Activated T-helper 1 cell treated with anti-CD3 and anti-CD28 coated beads, Interleukin-12 subunit alpha, Interleukin-12 subunit beta, Interleukin-2, Interleukin-4 antibody, amounts not matched to agents 30 ng/mL and 10 ng/mL and 1 ng/mL, durations not matched to agents 14 hours and 24 hours and 36 hours (primary cell): ENCODE data around the gene SLC12A7. TPM values are rescaled to one million over a fixed set of nuclear protein-coding genes. Genes with fewer than 3 reads are reported as not detected.

Source experiments
- DNase-seq: peaks from one replicate; pipeline ENCODE4 v3.0.0; 2021; ENCODE audit warnings: low spot score
- H3K27ac Mint-ChIP-seq: one replicate; pipeline ENCODE4 v1.8.0; 2021; ENCODE audit warnings: mild to moderate bottlenecking, mixed read lengths
- H3K27me3 Mint-ChIP-seq: one replicate; pipeline ENCODE4 v1.8.0; 2022; ENCODE audit warnings: mild to moderate bottlenecking, moderate library complexity, mixed read lengths; ENCODE audit not compliant: insufficient read depth
- H3K36me3 Mint-ChIP-seq: one replicate; pipeline ENCODE4 v1.8.0; 2021; ENCODE audit warnings: low read depth, mixed read lengths
- H3K4me1 Mint-ChIP-seq: one replicate; pipeline ENCODE4 v1.8.0; 2021; ENCODE audit warnings: low read depth, mixed read lengths
- H3K4me3 Mint-ChIP-seq: one replicate; pipeline ENCODE4 v1.8.0; 2021; ENCODE audit warnings: mild to moderate bottlenecking, moderate library complexity, mixed read lengths
- H3K9me3 Mint-ChIP-seq: one replicate; pipeline ENCODE4 v1.8.0; 2021; ENCODE audit warnings: mixed read lengths
- intact Hi-C: fragments of 100-400 bp; cut with micrococcal nuclease; formaldehyde crosslinking; loops from one replicate; pipeline ENCODE4 v1.15.1; 2024
- total RNA-seq: library from RNA; stranded (reverse); gene quantifications from 2 replicates; pipeline ENCODE4 v1.2.3, GENCODE V29; 2022

The SLC12A7 gene
- total RNA-seq, 1 donor from 2014 or later = 24.4 TPM

DNA sequence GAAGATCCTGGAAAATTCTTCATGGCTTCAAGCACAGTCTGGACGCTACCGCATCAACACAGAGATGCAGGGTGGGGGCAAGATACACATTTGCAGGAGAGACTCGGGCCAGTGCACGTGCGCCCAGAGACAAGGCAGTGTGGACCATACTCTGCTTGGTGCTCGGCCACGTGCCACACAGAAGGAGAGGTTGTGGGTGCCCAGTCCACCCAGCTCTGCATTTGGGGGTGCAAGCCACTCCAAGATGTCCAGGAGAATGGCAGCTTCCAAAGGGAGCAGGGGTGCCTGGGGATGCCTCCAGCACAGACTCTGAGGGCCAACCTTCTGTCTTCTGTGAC lies 99.0 kb downstream of the SLC12A7 start:
- Mint-ChIP-seq H3K4me3 (no peak overlapping the region), H3K36me3 (no peaks in the 10 kb centered on the region), H3K27me3 (peaks cover 12% of the 10 kb centered on the region), H3K9me3 (no peaks in the 10 kb centered on the region), H3K27ac (no peak overlapping the region), H3K4me1 (peaks cover 15% of the 10 kb centered on the region)
- intact Hi-C loops = no loop called here
- no peak for DNase-seq

DNA sequence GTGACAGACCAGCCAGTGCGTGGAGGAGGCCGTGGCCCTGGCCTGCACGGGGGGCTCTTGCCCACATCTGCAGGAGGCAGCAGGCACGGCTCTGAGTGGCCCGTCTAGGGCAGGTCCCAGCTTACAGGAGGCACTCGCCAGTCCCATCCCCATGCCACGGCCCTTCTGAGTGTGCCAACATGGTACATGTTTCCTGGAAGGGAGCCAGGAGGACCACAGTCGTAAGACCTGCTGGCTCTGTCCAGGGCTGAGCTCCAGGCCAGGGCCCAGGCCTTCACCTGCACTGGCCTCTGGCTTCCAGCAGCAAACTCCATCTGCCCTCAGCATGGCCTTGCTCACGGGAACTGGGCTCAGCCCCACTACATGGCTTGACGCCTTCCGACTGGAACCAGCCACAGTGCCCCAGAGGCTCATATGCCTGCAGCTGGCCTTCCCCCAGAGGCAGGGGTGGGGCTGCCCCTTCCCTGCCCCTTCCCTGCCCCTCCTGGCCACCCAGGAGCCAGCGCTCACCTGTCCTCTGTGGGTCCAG lies 99.5 kb downstream of the SLC12A7 start:
- DNase-seq = no peak
- Mint-ChIP-seq H3K4me1 (peaks cover 17% of the 10 kb centered on the region), H3K4me3 (no peak overlapping the region), H3K36me3 (no peaks in the 10 kb centered on the region), H3K9me3 (no peaks in the 10 kb centered on the region), H3K27ac (no peak overlapping the region), H3K27me3 (peaks cover 15% of the 10 kb centered on the region)
- intact Hi-C loops = no loop called here

DNA sequence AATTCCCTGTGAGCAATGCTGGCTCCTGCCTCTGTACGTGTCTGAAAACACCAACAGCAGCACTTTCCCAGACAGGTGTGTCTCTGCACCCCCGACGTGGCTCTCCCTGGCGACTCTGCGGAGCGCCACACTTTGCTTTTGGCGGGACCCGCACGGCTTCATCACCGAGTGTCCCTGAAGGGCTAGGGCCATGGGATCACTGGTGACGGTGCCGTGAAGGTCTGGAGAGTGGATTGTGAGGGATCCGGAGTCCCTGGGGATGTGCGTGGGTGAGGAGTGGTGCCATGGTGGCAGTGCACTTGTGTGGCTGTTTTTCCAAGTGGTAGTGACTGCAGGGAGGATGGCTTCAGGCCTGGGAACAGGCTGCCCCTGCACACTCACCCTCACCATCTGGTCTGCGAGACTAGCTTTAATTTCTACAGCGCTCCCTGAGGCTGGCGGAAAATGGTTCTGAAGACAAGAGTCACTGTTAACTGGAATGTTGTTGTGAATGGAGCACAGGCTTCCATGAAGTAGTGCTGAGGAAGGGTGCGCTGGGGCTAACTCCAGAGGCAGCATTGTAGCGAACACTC lies 100.0 kb downstream of the SLC12A7 start:
- no peak for DNase-seq
- H3K4me3 Mint-ChIP-seq = no peak overlapping the region
- intact Hi-C loops = loop anchor here (1.0 kb wide), 1 partner anchor 89 kb away; no protein-coding TSS in a partner anchor
- H3K9me3 Mint-ChIP-seq = no peaks in the 10 kb centered on the region
- no peaks in the 10 kb centered on the region for H3K36me3 Mint-ChIP-seq
- H3K4me1 Mint-ChIP-seq = peaks cover 17% of the 10 kb centered on the region
- H3K27me3 Mint-ChIP-seq = peaks cover 20% of the 10 kb centered on the region
- no peak overlapping the region for H3K27ac Mint-ChIP-seq

DNA sequence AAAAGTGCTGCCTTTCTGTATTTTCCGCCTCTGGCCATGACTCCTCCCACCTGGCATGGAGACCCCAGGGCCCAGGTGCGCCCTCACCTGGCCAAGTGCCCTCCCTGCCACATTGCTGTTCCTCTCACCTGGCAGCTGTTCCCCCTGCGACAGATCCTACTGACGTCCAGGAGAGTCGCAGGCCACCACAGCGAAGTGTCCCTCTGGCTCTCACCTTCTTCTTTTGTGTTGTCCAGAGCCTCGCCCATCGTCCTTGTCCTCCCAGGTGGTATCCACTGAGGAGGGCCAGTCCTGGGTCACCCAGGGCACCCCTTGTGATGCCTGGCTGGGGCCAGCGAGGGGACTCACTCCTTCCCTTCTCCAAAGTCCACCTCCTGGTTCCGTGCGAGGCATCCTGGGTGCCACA lies 100.6 kb downstream of the SLC12A7 start:
- Mint-ChIP-seq H3K36me3 (no peaks in the 10 kb centered on the region), H3K27ac (no peak overlapping the region), H3K4me1 (peaks cover 17% of the 10 kb centered on the region), H3K9me3 (no peaks in the 10 kb centered on the region), H3K27me3 (peaks cover 26% of the 10 kb centered on the region), H3K4me3 (no peak overlapping the region)
- peak; percentile 28 for DNase-seq
- intact Hi-C loops = loop anchor here (1.0 kb wide), 1 partner anchor 88 kb away; no protein-coding TSS in a partner anchor

DNA sequence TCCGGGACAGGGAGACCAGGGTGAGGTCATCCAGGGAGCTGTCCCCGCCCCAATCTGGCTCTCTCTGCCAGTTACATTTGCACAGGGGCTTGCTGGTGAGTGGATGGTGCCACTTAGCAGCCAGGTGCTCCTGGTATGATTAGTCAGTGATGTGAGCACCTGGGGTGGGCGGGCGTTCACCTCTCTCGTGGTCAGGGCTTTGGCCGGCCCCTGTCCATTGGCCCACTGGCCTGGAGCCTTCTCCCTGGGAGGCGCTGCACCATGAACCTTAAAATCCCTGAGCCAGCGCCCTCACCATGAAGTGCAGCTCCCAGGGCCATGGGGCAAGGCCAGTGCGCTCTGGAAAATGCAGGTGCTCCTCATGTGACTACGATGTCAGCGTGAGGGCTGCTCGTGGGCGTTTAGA lies 101.2 kb downstream of the SLC12A7 start:
- Mint-ChIP-seq H3K9me3 (no peaks in the 10 kb centered on the region), H3K4me3 (peak overlapping the region; percentile 40), H3K36me3 (no peaks in the 10 kb centered on the region), H3K27me3 (peaks cover 32% of the 10 kb centered on the region), H3K4me1 (peaks cover 17% of the 10 kb centered on the region), H3K27ac (no peak overlapping the region)
- no peak for DNase-seq
- intact Hi-C loops = loop anchor here (1.0 kb wide), 1 partner anchor 87 kb away; no protein-coding TSS in a partner anchor

DNA sequence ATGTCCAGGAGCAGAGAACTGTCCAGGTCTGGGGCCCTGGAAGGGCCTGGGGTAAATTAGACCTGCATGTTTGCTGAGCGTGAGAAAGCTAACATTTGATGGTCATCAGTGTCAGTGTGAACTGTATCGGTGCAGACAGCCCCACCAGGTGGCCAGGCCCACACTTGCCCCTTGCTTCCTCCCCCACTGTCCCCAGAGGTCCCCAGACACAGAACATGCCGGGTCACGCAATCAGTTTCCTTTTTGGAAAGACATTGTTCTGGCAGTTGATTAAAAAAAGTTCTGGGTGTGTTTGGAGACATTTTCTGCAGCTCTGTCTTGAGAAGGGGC lies 101.7 kb downstream of the SLC12A7 start:
- Mint-ChIP-seq H3K27ac (no peak overlapping the region), H3K4me1 (peaks cover 17% of the 10 kb centered on the region), H3K9me3 (no peaks in the 10 kb centered on the region), H3K36me3 (no peaks in the 10 kb centered on the region), H3K27me3 (peaks cover 32% of the 10 kb centered on the region), H3K4me3 (peak overlapping the region; percentile 66)
- DNase-seq = no peak
- intact Hi-C loops = no loop called here

DNA sequence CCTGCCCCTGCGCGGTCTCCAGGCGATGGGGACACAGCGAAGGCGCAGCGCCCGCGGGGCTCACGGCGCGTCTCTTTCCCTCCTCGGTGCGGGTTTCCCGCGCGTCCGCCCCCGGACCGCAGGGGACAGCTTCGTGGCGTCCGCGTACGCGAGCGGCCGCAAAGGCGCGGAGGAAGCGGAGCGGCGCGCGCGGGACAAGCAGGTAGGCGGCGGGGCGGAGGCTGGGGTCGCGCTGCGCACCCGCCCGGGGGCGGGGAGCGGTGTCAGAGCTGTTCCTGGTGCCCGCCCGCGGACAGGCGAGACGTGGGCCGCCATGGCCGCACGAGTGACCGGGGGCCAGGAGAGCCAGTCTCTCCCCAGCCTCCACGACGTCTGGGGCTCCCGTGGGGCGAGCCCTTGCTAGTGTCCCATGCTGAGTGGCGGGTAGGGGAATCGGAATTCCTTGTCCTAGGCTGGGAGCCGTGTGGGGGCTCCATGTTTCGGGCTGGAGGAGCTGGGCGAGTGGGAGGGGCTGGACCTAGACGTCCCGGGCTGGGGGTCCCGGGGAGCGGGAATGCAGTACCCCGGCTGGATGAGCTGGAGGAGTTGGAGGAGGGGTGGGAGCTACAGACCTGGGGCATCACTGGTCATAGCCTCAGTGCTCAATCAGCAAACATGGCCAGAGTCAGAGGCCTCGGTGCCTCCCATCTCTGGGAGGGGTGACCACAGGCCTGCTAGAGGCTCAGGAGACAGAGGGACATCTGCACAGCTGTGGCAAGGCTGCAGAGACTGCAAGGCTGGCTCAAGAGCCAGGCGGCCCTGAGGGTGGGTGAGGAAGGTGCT lies 102.3 kb downstream of the SLC12A7 start:
- Mint-ChIP-seq H3K4me1 (peaks cover 17% of the 10 kb centered on the region), H3K4me3 (peak overlapping the region; percentile 66), H3K9me3 (no peaks in the 10 kb centered on the region), H3K27ac (no peak overlapping the region), H3K36me3 (no peaks in the 10 kb centered on the region), H3K27me3 (peaks cover 32% of the 10 kb centered on the region)
- intact Hi-C loops = loop anchor here (2.0 kb wide), 1 partner anchor 53 kb away; no protein-coding TSS in a partner anchor
- no peak for DNase-seq

DNA sequence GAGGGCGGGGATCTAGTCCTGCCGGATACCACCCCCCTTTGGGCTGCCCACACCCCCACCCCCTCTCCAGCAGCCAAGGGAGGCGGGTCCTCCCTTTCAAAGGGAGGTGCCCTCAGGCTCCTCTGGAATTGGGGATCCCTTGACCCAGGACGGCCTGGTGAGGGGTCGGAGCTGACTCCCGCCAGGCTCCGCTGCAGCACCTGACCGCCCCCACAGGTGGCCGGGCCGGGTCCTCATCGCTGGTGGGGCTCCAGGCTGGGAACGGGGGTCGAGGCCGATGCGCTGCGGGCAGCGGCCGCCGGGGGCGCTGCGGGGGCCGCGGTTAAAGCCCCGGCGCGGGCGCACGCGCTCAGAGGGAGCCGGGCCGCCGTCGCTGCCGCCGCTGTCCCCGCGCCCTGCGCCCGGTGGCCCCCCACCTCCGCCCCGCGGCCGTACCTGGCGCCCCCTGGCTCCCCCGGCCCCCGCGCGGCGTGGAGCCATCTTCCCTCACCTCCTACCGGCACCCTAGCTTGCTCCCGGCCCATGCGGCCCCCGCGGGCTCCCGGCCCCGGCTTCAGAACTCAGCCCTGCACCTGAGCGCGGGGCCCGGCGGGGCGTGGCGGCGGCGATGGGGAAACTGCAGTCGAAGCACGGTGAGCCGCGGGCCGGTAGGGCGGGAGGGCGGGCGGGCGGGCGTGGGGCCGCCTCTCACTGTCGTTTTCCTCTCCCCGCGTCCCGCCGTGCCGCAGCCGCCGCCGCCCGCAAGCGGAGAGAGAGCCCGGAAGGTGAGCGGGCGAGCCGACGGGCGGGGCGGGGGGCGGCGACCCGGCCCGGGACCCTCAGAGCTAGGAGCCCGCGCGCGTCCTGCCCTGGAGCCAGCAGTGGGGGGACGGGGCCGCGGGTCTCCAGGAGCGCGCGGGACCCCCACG lies 103.2 kb downstream of the SLC12A7 start, which contains the start of gene NKD2:
TSS of gene NKD2 (plus strand) at position 352 of the 908 bp plus-strand sequence. CDS start at position 608, 256 bp downstream.
- Mint-ChIP-seq H3K4me1 (peaks cover 17% of the 10 kb centered on the region), H3K9me3 (no peaks in the 10 kb centered on the region), H3K27ac (peak within 1 kb of the TSS; percentile 56), H3K36me3 (no peaks in the 10 kb centered on the region), H3K4me3 (peak within 1 kb of the TSS; percentile 76), H3K27me3 (peaks cover 37% of the 10 kb centered on the region)
- intact Hi-C loops = loop anchor here (2.0 kb wide), 1 partner anchor 52 kb away; no protein-coding TSS in a partner anchor
- peak; percentile 22 for DNase-seq

DNA sequence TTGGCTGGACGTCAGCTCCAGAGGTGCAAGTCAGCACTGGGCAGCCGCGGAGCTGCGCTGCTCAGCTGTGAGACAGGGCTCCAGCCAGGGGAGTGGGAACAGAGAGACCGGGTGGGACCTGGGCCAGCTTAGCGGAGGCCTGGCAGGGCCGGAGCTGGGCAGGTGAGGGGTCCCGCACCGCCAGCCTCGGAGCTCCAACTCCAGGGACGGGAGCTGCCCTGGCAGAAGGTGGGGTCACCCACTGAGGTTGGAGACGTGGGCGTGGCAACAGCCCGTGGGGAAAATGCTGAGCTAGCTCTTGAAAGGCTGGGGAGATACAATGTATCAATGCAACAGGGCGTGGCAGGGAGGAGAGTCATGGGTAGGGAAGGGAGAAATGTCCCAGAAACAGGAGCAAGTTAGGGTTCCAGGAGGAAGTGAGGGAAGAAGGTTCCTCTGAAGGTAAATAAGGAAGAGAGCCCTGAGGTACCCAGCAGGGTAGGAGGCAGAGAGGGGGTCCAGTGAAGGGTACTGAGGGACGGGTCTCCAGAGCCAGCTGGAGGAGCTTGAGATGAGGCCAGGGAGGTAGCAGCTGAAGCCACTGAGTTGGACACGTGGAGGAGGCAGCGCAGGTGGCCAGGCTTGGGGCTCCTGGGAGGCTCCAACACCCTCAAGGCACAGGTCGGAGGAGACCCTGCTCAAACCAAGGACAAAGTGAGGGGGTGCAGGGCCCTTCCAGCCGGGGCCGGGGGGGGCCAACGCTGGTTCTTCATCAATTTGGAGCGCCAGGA lies 104.0 kb downstream of the SLC12A7 start:
- H3K36me3 Mint-ChIP-seq = no peaks in the 10 kb centered on the region
- H3K27ac Mint-ChIP-seq = peak overlapping the region; percentile 56
- H3K4me3 Mint-ChIP-seq = peak overlapping the region; percentile 76
- H3K9me3 Mint-ChIP-seq = no peaks in the 10 kb centered on the region
- DNase-seq = no peak
- peaks cover 17% of the 10 kb centered on the region for H3K4me1 Mint-ChIP-seq
- intact Hi-C loops = loop anchor here (2.0 kb wide), 1 partner anchor 51 kb away; no protein-coding TSS in a partner anchor
- H3K27me3 Mint-ChIP-seq = peaks cover 43% of the 10 kb centered on the region

DNA sequence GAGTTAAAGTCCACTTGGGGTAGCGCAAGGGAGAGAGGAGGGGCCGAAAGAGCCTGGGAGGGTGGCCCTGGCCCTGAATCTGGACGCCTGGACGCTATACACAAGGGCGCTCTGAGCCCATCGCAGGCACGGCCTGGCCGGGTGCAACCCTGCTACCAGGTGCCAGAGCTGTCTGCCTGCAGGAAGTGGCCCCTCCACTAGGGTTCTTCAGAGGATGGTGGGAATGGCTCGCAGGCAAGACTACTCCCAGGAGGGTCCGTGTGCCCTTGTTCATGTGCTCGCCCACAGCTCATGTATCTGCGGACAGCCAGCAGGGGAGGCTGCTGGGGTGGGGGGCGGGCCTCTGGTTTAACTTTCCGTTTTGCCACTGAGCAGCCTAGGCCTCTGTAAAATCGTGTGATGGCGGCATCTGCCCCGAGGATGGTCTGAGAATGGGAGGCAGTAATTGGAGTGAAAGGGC lies 104.6 kb downstream of the SLC12A7 start:
- DNase-seq = no peak
- Mint-ChIP-seq H3K4me1 (peaks cover 17% of the 10 kb centered on the region), H3K9me3 (no peaks in the 10 kb centered on the region), H3K4me3 (peak overlapping the region; percentile 76), H3K27ac (no peak overlapping the region), H3K36me3 (no peaks in the 10 kb centered on the region), H3K27me3 (peaks cover 46% of the 10 kb centered on the region)
- intact Hi-C loops = no loop called here

DNA sequence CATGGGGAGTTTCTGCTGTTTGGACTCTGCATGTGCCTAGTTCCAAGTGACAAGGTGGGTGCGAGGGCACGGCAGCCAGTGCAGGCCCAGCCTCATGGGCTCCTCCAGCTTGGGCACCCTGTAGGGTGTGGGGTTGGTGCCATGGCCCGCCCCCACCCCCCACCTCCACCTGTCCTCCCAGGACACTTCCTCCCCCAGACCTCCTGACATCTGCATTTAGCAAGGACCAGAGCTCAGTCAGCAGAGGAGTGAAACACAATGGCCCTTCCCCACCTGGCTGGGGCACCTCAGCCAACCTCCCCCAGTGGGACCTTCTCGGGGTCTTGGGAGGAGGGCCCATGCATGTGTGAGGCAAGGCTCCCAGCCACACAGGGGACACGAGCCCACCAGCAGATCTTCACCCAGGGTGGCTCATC lies 105.2 kb downstream of the SLC12A7 start:
- H3K4me1 Mint-ChIP-seq = peaks cover 17% of the 10 kb centered on the region
- no peak overlapping the region for H3K4me3 Mint-ChIP-seq
- H3K27me3 Mint-ChIP-seq = peaks cover 50% of the 10 kb centered on the region
- no peaks in the 10 kb centered on the region for H3K9me3 Mint-ChIP-seq
- intact Hi-C loops = no loop called here
- no peak for DNase-seq
- no peak overlapping the region for H3K27ac Mint-ChIP-seq
- H3K36me3 Mint-ChIP-seq = no peaks in the 10 kb centered on the region
